ENCODE data around the gene TBCEL.

The TBCEL gene

GRCh38 chr11:121063728-121064127 lies 39.8 kb downstream of the TBCEL start:
- Histone ChIP-seq H3K36me3 (ENCODE audit: insufficient read depth, low read length) (peaks cover 10% of the 10 kb centered on the region; the same call in 1 of the 2 replicates), H3K9ac (ENCODE audit: low read depth, low read length) (no peak overlapping the region)
- ATAC-seq (ENCODE audit: insufficient read depth, low read depth), result no peak

GRCh38 chr11:121066623-121067022 lies 42.7 kb downstream of the TBCEL start:
- Histone ChIP-seq H3K27me3 (ENCODE audit: insufficient read depth, low read length, poor library complexity) (no peaks in the 10 kb centered on the region), H3K4me3 (ENCODE audit: low read depth in 1 of 2, low read length in 2 of 2) (no peak overlapping the region), H3K9me3 (ENCODE audit: insufficient read depth, low read length, severe bottlenecking) (no peaks in the 10 kb centered on the region), H3K4me2 (ENCODE audit: insufficient read depth, low read length) (no peak overlapping the region), H3K79me2 (ENCODE audit: insufficient read depth, low read length) (no peaks in the 10 kb centered on the region), H3K4me1 (ENCODE audit: insufficient read depth, low read length) (no peaks in the 10 kb centered on the region), H3K36me3 (ENCODE audit: insufficient read depth, low read length) (peaks cover 11% of the 10 kb centered on the region; the same call in 1 of the 2 replicates), H2AFZ (ENCODE audit: low read depth, low read length) (no peak overlapping the region), H3K27ac (ENCODE audit: low read length) (no peak overlapping the region), H4K20me1 (ENCODE audit: insufficient read depth, low read length) (no peaks in the 10 kb centered on the region), H3K9ac (ENCODE audit: low read depth, low read length) (no peak overlapping the region)
- DNase-seq (no peak), ATAC-seq (ENCODE audit: insufficient read depth, low read depth) (no peak)
- no peak for TF ChIP-seq CTCF (IDR thresholded peaks at IDR 0.05; ENCODE audit: borderline replicate concordance, extremely low read depth, low read length, poor library complexity, severe bottlenecking)

More at GRCh38 chr11:121063728-121064127, 39.8 kb downstream of the TBCEL start:
- Histone ChIP-seq H3K79me2 (ENCODE audit: insufficient read depth, low read length) (no peaks in the 10 kb centered on the region), H3K27me3 (ENCODE audit: insufficient read depth, low read length, poor library complexity) (no peaks in the 10 kb centered on the region), H2AFZ (ENCODE audit: low read depth, low read length) (no peak overlapping the region), H3K27ac (ENCODE audit: low read length) (no peak overlapping the region), H3K4me2 (ENCODE audit: insufficient read depth, low read length) (no peak overlapping the region), H3K4me1 (ENCODE audit: insufficient read depth, low read length) (no peaks in the 10 kb centered on the region), H3K4me3 (ENCODE audit: low read depth in 1 of 2, low read length in 2 of 2) (no peak overlapping the region), H4K20me1 (ENCODE audit: insufficient read depth, low read length) (no peaks in the 10 kb centered on the region), H3K9me3 (ENCODE audit: insufficient read depth, low read length, severe bottlenecking) (no peaks in the 10 kb centered on the region)
- DNase-seq, result no peak
- TF ChIP-seq CTCF (IDR thresholded peaks at IDR 0.05; ENCODE audit: borderline replicate concordance, extremely low read depth, low read length, poor library complexity, severe bottlenecking) (peak; percentile 35), EZH2 (IDR thresholded peaks at IDR 0.05; ENCODE audit: borderline replicate concordance, low read depth, low read length, severe bottlenecking) (no peak)

GRCh38 chr11:121067026-121067425 lies 43.1 kb downstream of the TBCEL start:
- H3K27me3 ChIP-seq (ENCODE audit: insufficient read depth, low read length, poor library complexity), result no peaks in the 10 kb centered on the region
- no peak overlapping the region for H2AFZ ChIP-seq (ENCODE audit: low read depth, low read length)
- ATAC-seq (ENCODE audit: insufficient read depth, low read depth) (no peak), DNase-seq (no peak)
- no peaks in the 10 kb centered on the region for H3K9me3 ChIP-seq (ENCODE audit: insufficient read depth, low read length, severe bottlenecking)
- H3K4me1 ChIP-seq (ENCODE audit: insufficient read depth, low read length), result no peaks in the 10 kb centered on the region
- no peaks in the 10 kb centered on the region for H3K79me2 ChIP-seq (ENCODE audit: insufficient read depth, low read length)
- no peak overlapping the region for H3K4me2 ChIP-seq (ENCODE audit: insufficient read depth, low read length)
- H3K9ac ChIP-seq (ENCODE audit: low read depth, low read length), result no peak overlapping the region
- TF ChIP-seq EZH2 (IDR thresholded peaks at IDR 0.05; ENCODE audit: borderline replicate concordance, low read depth, low read length, severe bottlenecking) (no peak), CTCF (IDR thresholded peaks at IDR 0.05; ENCODE audit: borderline replicate concordance, extremely low read depth, low read length, poor library complexity, severe bottlenecking) (no peak)
- no peak overlapping the region for H3K27ac ChIP-seq (ENCODE audit: low read length)
- no peaks in the 10 kb centered on the region for H4K20me1 ChIP-seq (ENCODE audit: insufficient read depth, low read length)
- no peak overlapping the region for H3K4me3 ChIP-seq (ENCODE audit: low read depth in 1 of 2, low read length in 2 of 2)
- peaks cover 9% of the 10 kb centered on the region; the same call in 1 of the 2 replicates for H3K36me3 ChIP-seq (ENCODE audit: insufficient read depth, low read length)

GRCh38 chr11:121067453-121067852 lies 43.6 kb downstream of the TBCEL start:
- TF ChIP-seq EZH2 (IDR thresholded peaks at IDR 0.05; ENCODE audit: borderline replicate concordance, low read depth, low read length, severe bottlenecking), result no peak
- TF ChIP-seq CTCF (IDR thresholded peaks at IDR 0.05; ENCODE audit: borderline replicate concordance, extremely low read depth, low read length, poor library complexity, severe bottlenecking), result no peak
- Histone ChIP-seq H3K9me3 (ENCODE audit: insufficient read depth, low read length, severe bottlenecking) (no peaks in the 10 kb centered on the region), H3K27me3 (ENCODE audit: insufficient read depth, low read length, poor library complexity) (no peaks in the 10 kb centered on the region), H3K79me2 (ENCODE audit: insufficient read depth, low read length) (no peaks in the 10 kb centered on the region), H3K4me1 (ENCODE audit: insufficient read depth, low read length) (no peaks in the 10 kb centered on the region), H4K20me1 (ENCODE audit: insufficient read depth, low read length) (no peaks in the 10 kb centered on the region), H2AFZ (ENCODE audit: low read depth, low read length) (no peak overlapping the region), H3K4me3 (ENCODE audit: low read depth in 1 of 2, low read length in 2 of 2) (no peak overlapping the region), H3K9ac (ENCODE audit: low read depth, low read length) (no peak overlapping the region), H3K4me2 (ENCODE audit: insufficient read depth, low read length) (no peak overlapping the region), H3K27ac (ENCODE audit: low read length) (no peak overlapping the region), H3K36me3 (ENCODE audit: insufficient read depth, low read length) (peaks cover 9% of the 10 kb centered on the region; the same call in 1 of the 2 replicates)
- DNase-seq (no peak), ATAC-seq (ENCODE audit: insufficient read depth, low read depth) (no peak)
